ENCODE results near the gene P2RX1. TPM values are rescaled to one million over a fixed set of nuclear protein-coding genes. Genes with fewer than 3 reads are reported as not detected.

Gene P2RX1
- total RNA-seq, 1 experiment from 2014 or later, result not detected

DNA sequence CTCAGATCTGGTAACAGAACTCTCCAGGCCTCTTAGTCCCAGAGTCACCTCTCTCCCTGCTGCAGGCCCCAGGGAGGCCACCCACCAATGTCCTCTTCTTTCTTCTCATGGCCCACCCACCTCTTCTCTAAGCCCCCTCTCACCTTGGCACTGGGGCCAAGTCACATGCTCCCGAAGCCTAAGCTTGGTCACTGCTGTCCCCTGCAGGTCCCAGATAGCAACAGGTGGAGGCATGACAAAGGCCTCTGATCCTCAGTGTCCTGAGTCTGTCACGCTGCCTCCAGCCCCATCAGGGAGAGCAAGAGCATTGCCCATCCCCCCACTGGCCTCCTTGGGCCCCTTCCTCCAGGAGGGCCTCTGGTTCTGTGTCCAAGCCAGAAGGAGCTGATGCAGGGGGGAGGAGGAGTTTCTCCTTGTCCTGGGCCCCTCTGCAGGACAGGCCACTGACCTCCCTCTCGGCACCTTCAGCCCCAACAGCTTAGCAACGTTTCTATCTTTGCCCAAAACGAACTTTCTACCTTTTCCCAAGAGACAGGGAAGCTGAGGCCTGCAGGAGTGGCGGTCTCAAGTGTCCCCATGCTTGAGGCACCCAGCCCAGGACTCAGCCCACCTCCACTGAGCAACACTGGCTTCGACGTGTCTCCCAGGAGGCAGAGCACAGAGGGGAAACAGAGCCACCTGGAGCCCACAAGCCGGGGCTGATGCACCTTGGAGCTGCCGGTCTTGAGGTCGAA is 8.6 kb downstream of the P2RX1 start:
- Histone ChIP-seq H2AFZ (ENCODE audit: low read length) (no peak overlapping the region), H2BK15ac (ENCODE audit: low read depth, low read length) (no peak overlapping the region), H3K18ac (ENCODE audit: insufficient read length, low read depth, low read length) (no peak overlapping the region), H3K4me2 (ENCODE audit: insufficient read depth, insufficient read length, low read length) (no peak overlapping the region), H2AK5ac (ENCODE audit: insufficient read length, low read length) (no peak overlapping the region), H4K20me1 (ENCODE audit: control insufficient read depth, insufficient read depth, insufficient read length) (no peaks in the 10 kb centered on the region), H3K79me1 (ENCODE audit: insufficient read depth, low read depth, low read length, poor library complexity, severe bottlenecking) (no peaks in the 10 kb centered on the region), H3K9me3 (ENCODE audit: control insufficient read depth, low read depth, low read length) (no peaks in the 10 kb centered on the region), H4K8ac (replicated peaks; ENCODE audit: insufficient read length, low read depth, low read length) (no peak overlapping the region), H2BK5ac (ENCODE audit: insufficient read length, low read length) (no peak overlapping the region), H3K14ac (ENCODE audit: insufficient read depth, low read length) (peak overlapping the region; percentile 47), H2BK120ac (ENCODE audit: low read depth, low read length, poor library complexity, severe bottlenecking) (no peak overlapping the region), H3K23ac (ENCODE audit: insufficient read length, low read depth, low read length) (no peak overlapping the region), H3K27ac (ENCODE audit: insufficient read length, low read depth, low read length) (no peak overlapping the region), H3K9ac (ENCODE audit: extremely low read depth, insufficient read length, low read length) (no peak overlapping the region), H3K4me1 (ENCODE audit: insufficient read depth, low read length) (no peaks in the 10 kb centered on the region; the same call in 1 of the 2 replicates), H2BK12ac (ENCODE audit: insufficient read length, low read depth, low read length) (no peak overlapping the region), H3K23me2 (ENCODE audit: insufficient read length, low read depth, low read length, poor library complexity, severe bottlenecking) (no peaks in the 10 kb centered on the region), H3K4ac (ENCODE audit: low read depth, low read length) (no peak overlapping the region), H2BK20ac (ENCODE audit: low read depth, low read length, poor library complexity, severe bottlenecking) (no peak overlapping the region), H3K79me2 (ENCODE audit: insufficient read depth, low read length) (no peaks in the 10 kb centered on the region), H3K27me3 (ENCODE audit: insufficient read depth, low read length) (no peaks in the 10 kb centered on the region), H4K5ac (ENCODE audit: insufficient read length, low read depth, low read length) (no peak overlapping the region), H3T11ph (ENCODE audit: low read length) (no peak overlapping the region), H4K91ac (ENCODE audit: insufficient read length, low read depth, low read length) (no peak overlapping the region), H3K56ac (ENCODE audit: insufficient read length, low read depth, low read length) (no peak overlapping the region)
- Mint-ChIP-seq H3K36me3 (ENCODE audit: insufficient read depth in 1 of 3, low read depth in 3 of 3) (no peaks in the 10 kb centered on the region), H3K4me3 (no peak overlapping the region; a peak in 2 of 5 replicates), H3K27me3 (ENCODE audit: low read depth) (peaks cover 2% of the 10 kb centered on the region; the same call in 1 of the 2 replicates), H3K27ac (peak overlapping the region in 2 of 3 experiments; percentile 85 to 88; a peak in 3 of 7 replicates), H3K4me1 (peaks cover 15 to 18% of the 10 kb centered on the region in 2 experiments), H3K9me3 (peaks cover 0 to 2% of the 10 kb centered on the region in 2 experiments; a peak in 2 of 5 replicates)
- peak; percentile 79 for DNase-seq
- WGBS (ENCODE audit: extremely low coverage, insufficient read length, low lambda C conversion rate), result no CpG with 5 or more reads among the region's 11 CpGs
- TF ChIP-seq, protein P1, sequence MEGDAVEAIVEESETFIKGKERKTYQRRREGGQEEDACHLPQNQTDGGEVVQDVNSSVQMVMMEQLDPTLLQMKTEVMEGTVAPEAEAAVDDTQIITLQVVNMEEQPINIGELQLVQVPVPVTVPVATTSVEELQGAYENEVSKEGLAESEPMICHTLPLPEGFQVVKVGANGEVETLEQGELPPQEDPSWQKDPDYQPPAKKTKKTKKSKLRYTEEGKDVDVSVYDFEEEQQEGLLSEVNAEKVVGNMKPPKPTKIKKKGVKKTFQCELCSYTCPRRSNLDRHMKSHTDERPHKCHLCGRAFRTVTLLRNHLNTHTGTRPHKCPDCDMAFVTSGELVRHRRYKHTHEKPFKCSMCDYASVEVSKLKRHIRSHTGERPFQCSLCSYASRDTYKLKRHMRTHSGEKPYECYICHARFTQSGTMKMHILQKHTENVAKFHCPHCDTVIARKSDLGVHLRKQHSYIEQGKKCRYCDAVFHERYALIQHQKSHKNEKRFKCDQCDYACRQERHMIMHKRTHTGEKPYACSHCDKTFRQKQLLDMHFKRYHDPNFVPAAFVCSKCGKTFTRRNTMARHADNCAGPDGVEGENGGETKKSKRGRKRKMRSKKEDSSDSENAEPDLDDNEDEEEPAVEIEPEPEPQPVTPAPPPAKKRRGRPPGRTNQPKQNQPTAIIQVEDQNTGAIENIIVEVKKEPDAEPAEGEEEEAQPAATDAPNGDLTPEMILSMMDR (conservative IDR thresholded peaks at IDR 0.05), result peak; percentile 62
